ENCODE measurements around the gene BFSP1. TPM values are rescaled to one million over a fixed set of nuclear protein-coding genes. Genes with fewer than 3 reads are reported as not detected.

BFSP1 gene
- total and polyA plus RNA-seq, 9 donors: 0.92 to 4.9 (median 1.5) TPM

- Histone ChIP-seq H3K27ac (no peak overlapping the region), H3K9me3 (no peaks in the 10 kb centered on the region), H3K4me1 (ENCODE audit: insufficient read depth) (peaks cover 3% of the 10 kb centered on the region), H3K4me3 (no peak overlapping the region), H3K27me3 (no peaks in the 10 kb centered on the region), H3K36me3 (no peaks in the 10 kb centered on the region)
- TF ChIP-seq POLR2A (IDR thresholded peaks at IDR 0.05) (no peak), CTCF (IDR thresholded peaks at IDR 0.05) (no peak), EP300 (IDR thresholded peaks at IDR 0.05) (no peak)
- DNase-seq: no peak
- intact Hi-C loops (cut with DNase I): no loop called here
- 90 to 94% (median 93%) methylated on average over 2 of the region's 2 CpGs for WGBS, 3 donors
Observed at GRCh38 chr20:17513939-17514338, 17.2 kb downstream of the BFSP1 start.

GRCh38 chr20:17511401-17511800, 19.8 kb downstream of the BFSP1 start:
- Histone ChIP-seq H3K4me1 (ENCODE audit: insufficient read depth) (no peaks in the 10 kb centered on the region), H3K4me3 (no peak overlapping the region), H3K27me3 (no peaks in the 10 kb centered on the region), H3K36me3 (no peaks in the 10 kb centered on the region), H3K27ac (no peak overlapping the region), H3K9me3 (no peaks in the 10 kb centered on the region)
- DNase-seq: no peak
- intact Hi-C loops (cut with DNase I): no loop called here
- TF ChIP-seq POLR2A (IDR thresholded peaks at IDR 0.05) (no peak), CTCF (IDR thresholded peaks at IDR 0.05) (no peak), EP300 (IDR thresholded peaks at IDR 0.05) (no peak)
- WGBS, 3 donors: 78 to 95% (median 89%) methylated on average over 6 of the region's 6 CpGs

- WGBS, 3 donors: 77 to 89% (median 83%) methylated on average over 4 of the region's 4 CpGs
- H3K4me1 ChIP-seq (ENCODE audit: insufficient read depth): peaks cover 1% of the 10 kb centered on the region
Observed at GRCh38 chr20:17510548-17510947, 20.6 kb downstream of the BFSP1 start.

GRCh38 chr20:17508756-17509155, 22.4 kb downstream of the BFSP1 start:
- Histone ChIP-seq H3K9me3 (no peaks in the 10 kb centered on the region), H3K27ac (no peak overlapping the region), H3K27me3 (no peaks in the 10 kb centered on the region), H3K36me3 (no peaks in the 10 kb centered on the region), H3K4me1 (ENCODE audit: insufficient read depth) (peaks cover 2% of the 10 kb centered on the region), H3K4me3 (no peak overlapping the region)
- intact Hi-C loops (cut with DNase I): loop anchor here (5.0 to 10.0 kb wide), 5 partner anchors 386 to 486 kb away; no protein-coding TSS in a partner anchor
- WGBS, 3 donors: 90 to 95% (median 92%) methylated on average over 18 of the region's 18 CpGs
- DNase-seq: no peak
- TF ChIP-seq CTCF (IDR thresholded peaks at IDR 0.05) (no peak), EP300 (IDR thresholded peaks at IDR 0.05) (no peak), POLR2A (IDR thresholded peaks at IDR 0.05) (no peak)

More at GRCh38 chr20:17510548-17510947, 20.6 kb downstream of the BFSP1 start:
- no peak for DNase-seq
- intact Hi-C loops (cut with DNase I): no loop called here
- Histone ChIP-seq H3K27ac (no peak overlapping the region), H3K36me3 (no peaks in the 10 kb centered on the region), H3K9me3 (no peaks in the 10 kb centered on the region), H3K4me3 (no peak overlapping the region), H3K27me3 (no peaks in the 10 kb centered on the region)
- no peak for TF ChIP-seq EP300 (IDR thresholded peaks at IDR 0.05)
- TF ChIP-seq CTCF (IDR thresholded peaks at IDR 0.05): no peak
- no peak for TF ChIP-seq POLR2A (IDR thresholded peaks at IDR 0.05)
